AG04449 (cell line): ENCODE measurements around the gene DSEL.
A peak's percentile ranks its signal among the peaks of the same experiment; 100 is the strongest.

Source experiments
- CTCF ChIA-PET: fragments of 350-600 bp; formaldehyde crosslinking; extraction: SDS; loops from one replicate; lab custom pipeline; 2021; ENCODE audit warnings: antibody characterized with exemption; lab: Yijun Ruan, JAX
- POLR2A ChIA-PET: fragments of 400-600, 350-600 bp; formaldehyde crosslinking; extraction: SDS; loops from one replicate; lab custom pipeline; 2020; ENCODE audit warnings: antibody characterized with exemption, inconsistent platforms; lab: Yijun Ruan, JAX
- DNase-seq: peaks from one replicate; pipeline ENCODE4 v3.0.0-alpha.2; 2010; ENCODE audit warnings: low read depth, low spot score
- H3K4me3 ChIP-seq: 2 replicates; pipeline ENCODE4 v1.5.1; 2011; ENCODE audit warnings: low read depth, mild to moderate bottlenecking, control low read depth, low read length
- CTCF ChIP-seq: IDR thresholded peaks from one replicate; pipeline ENCODE4 v1.5.1; 2011; ENCODE audit warnings: mild to moderate bottlenecking, moderate library complexity, low read length, control low read depth, inconsistent platforms; ENCODE audit not compliant: insufficient read depth; ENCODE audit errors: missing control alignments

DSEL gene

GRCh38 chr18:67515942-67516538 is 480 bp downstream of the DSEL start:
- peak overlapping the region; percentile 85 for H3K4me3 ChIP-seq
- peak; percentile 91 for TF ChIP-seq CTCF
- CTCF ChIA-PET = interaction anchor here (0.5 to 5.6 kb wide), 24 partner anchors 10 to 1162 kb away, joined by 3 to 32 read pairs (median 3); no protein-coding TSS in a partner anchor
- peak; percentile 29 for DNase-seq
- POLR2A ChIA-PET = interaction anchor here (1.6 to 1.7 kb wide), 2 partner anchors 9 to 90 kb away, joined by 5 to 7 read pairs; no protein-coding TSS in a partner anchor

GRCh38 chr18:67514901-67515540 is 1.5 kb downstream of the DSEL start:
- DNase-seq = no peak
- ChIA-PET CTCF (interaction anchor here (0.7 to 5.6 kb wide), 17 partner anchors 11 to 1148 kb away, joined by 3 to 32 read pairs (median 3); no protein-coding TSS in a partner anchor), POLR2A (interaction anchor here (0.6 kb wide), 1 partner anchor 10 kb away, joined by 3 read pairs; no protein-coding TSS in a partner anchor)
- no peak for TF ChIP-seq CTCF
- H3K4me3 ChIP-seq = peak overlapping the region; percentile 85

- H3K4me3 ChIP-seq = peak overlapping the region; percentile 85
- ChIA-PET POLR2A (no interaction called here), CTCF (interaction anchor here (0.8 to 5.6 kb wide), 6 partner anchors 12 to 1146 kb away, joined by 3 to 32 read pairs (median 4); no protein-coding TSS in a partner anchor)
- DNase-seq = no peak
- TF ChIP-seq CTCF = no peak
These were observed 2.1 kb downstream of the DSEL start for GRCh38 chr18:67514465-67514864.

GRCh38 chr18:67513280-67513679 is 3.2 kb downstream of the DSEL start:
- ChIA-PET CTCF (interaction anchor here (0.8 to 1.9 kb wide), 8 partner anchors 11 to 1110 kb away, joined by 3 to 5 read pairs (median 4); no protein-coding TSS in a partner anchor), POLR2A (no interaction called here)
- TF ChIP-seq CTCF = no peak
- no peak for DNase-seq
- H3K4me3 ChIP-seq = no peak overlapping the region

- CTCF ChIA-PET = interaction anchor here (0.9 to 1.9 kb wide), 3 partner anchors 295 to 1148 kb away, joined by 3 to 5 read pairs (median 5); no protein-coding TSS in a partner anchor
- no peak for TF ChIP-seq CTCF
- no peak for DNase-seq
- POLR2A ChIA-PET = no interaction called here
- H3K4me3 ChIP-seq = no peak overlapping the region
These were observed 4.7 kb downstream of the DSEL start for GRCh38 chr18:67511840-67512239.

- POLR2A ChIA-PET = no interaction called here
- CTCF ChIA-PET = no interaction called here
- no peak for DNase-seq
- no peak overlapping the region for H3K4me3 ChIP-seq
- TF ChIP-seq CTCF = no peak
These were observed 5.7 kb downstream of the DSEL start for GRCh38 chr18:67510831-67511230.
